Left lobe of liver (tissue), 2 donors: ENCODE measurements around the gene RB1. TPM values are rescaled to one million over a fixed set of nuclear protein-coding genes. Genes with fewer than 3 reads are reported as not detected.

ENCODE experiments used
- ATAC-seq: fragments of 200-7000 bp; cut with Tn5 transposase; one replicate; pipeline ENCODE4 v1.9.1; 2020; ENCODE audit warnings: mild to moderate bottlenecking, moderate library complexity
- DNase-seq: peaks from one replicate; pipeline ENCODE4 v3.0.0-alpha.2; 2020; ENCODE audit warnings: low spot score
- total RNA-seq: library from RNA; stranded (reverse); gene quantifications from one replicate; pipeline ENCODE4 v1.2.1, GENCODE V29; 2021
- donor health status: DM: no; HTN: no; CAD: no; lungs with moderate emphysema.
- donor health status: DM: no; HTN: yes; CAD: no.

RB1 gene
- total RNA-seq, result 8.2 TPM

GRCh38 chr13:48303359-48304142, at the start of gene RB1:
TSS of gene RB1 (plus strand) at chr13:48303751. CDS start at chr13:48303913, 162 bp downstream.
- peak; percentile 93 for DNase-seq
- peak; percentile 94 for ATAC-seq

- ATAC-seq (peak; percentile 89), DNase-seq (no peak)
Measured at GRCh38 chr13:48253849-48254248, 49.7 kb upstream of the RB1 start.

- DNase-seq (no peak), ATAC-seq (no peak)
Measured at GRCh38 chr13:48255090-48255489, 48.5 kb upstream of the RB1 start.

- ATAC-seq (no peak), DNase-seq (no peak)
Measured at GRCh38 chr13:48255954-48256353, 47.6 kb upstream of the RB1 start.

- no peak for DNase-seq
- ATAC-seq, result no peak
Measured at GRCh38 chr13:48258002-48258401, 45.5 kb upstream of the RB1 start.

- ATAC-seq, result no peak
- no peak for DNase-seq
Measured at GRCh38 chr13:48258430-48258829, 45.1 kb upstream of the RB1 start.

GRCh38 chr13:48260970-48261369, 42.6 kb upstream of the RB1 start:
- DNase-seq (no peak), ATAC-seq (no peak)

GRCh38 chr13:48263196-48263595, 40.4 kb upstream of the RB1 start:
- ATAC-seq (no peak), DNase-seq (no peak)

GRCh38 chr13:48264058-48264457, 39.5 kb upstream of the RB1 start:
- DNase-seq (no peak), ATAC-seq (no peak)

- DNase-seq (no peak), ATAC-seq (no peak)
Measured at GRCh38 chr13:48265217-48265815, 38.2 kb upstream of the RB1 start.

- no peak for DNase-seq
- no peak for ATAC-seq
Measured at GRCh38 chr13:48266150-48266549, 37.4 kb upstream of the RB1 start.

GRCh38 chr13:48266701-48267639, 36.6 kb upstream of the RB1 start:
- DNase-seq (no peak), ATAC-seq (no peak)

- ATAC-seq, result no peak
- no peak for DNase-seq
Measured at GRCh38 chr13:48268019-48268418, 35.5 kb upstream of the RB1 start.

- ATAC-seq, result no peak
Measured at GRCh38 chr13:48273346-48273745, 30.2 kb upstream of the RB1 start.

GRCh38 chr13:48275507-48275906, 28.0 kb upstream of the RB1 start:
- DNase-seq (no peak), ATAC-seq (no peak)

More at GRCh38 chr13:48273346-48273745, 30.2 kb upstream of the RB1 start:
- no peak for DNase-seq

GRCh38 chr13:48278806-48279205, 24.7 kb upstream of the RB1 start:
- ATAC-seq, result no peak
- DNase-seq, result no peak

- DNase-seq, result no peak
Measured at GRCh38 chr13:48281556-48281955, 22.0 kb upstream of the RB1 start.

GRCh38 chr13:48291730-48292129, 11.8 kb upstream of the RB1 start:
- DNase-seq, result no peak
- peak; percentile 53 for ATAC-seq

More at GRCh38 chr13:48281556-48281955, 22.0 kb upstream of the RB1 start:
- ATAC-seq, result no peak

GRCh38 chr13:48292650-48293049, 10.9 kb upstream of the RB1 start:
- DNase-seq, result no peak
- peak; percentile 91 for ATAC-seq

- DNase-seq (no peak), ATAC-seq (no peak)
Measured at GRCh38 chr13:48294653-48295052, 8.9 kb upstream of the RB1 start.

- ATAC-seq (no peak), DNase-seq (no peak)
Measured at GRCh38 chr13:48295271-48295670, 8.3 kb upstream of the RB1 start.
